Panc1 (cell line): ENCODE measurements around the gene GALNTL6.

Experiments used
- CTCF ChIP-seq: fragments of 450-650 bp; IDR thresholded peaks from 2 replicates; pipeline ENCODE4 v1.5.1; 2017; ENCODE audit warnings: mild to moderate bottlenecking
- POLR2AphosphoS5 ChIP-seq: IDR thresholded peaks from 2 replicates; pipeline ENCODE4 v1.6.1; 2012; ENCODE audit warnings: mild to moderate bottlenecking, low read depth, low read length, moderate library complexity
- SIN3A ChIP-seq: IDR thresholded peaks from 2 replicates; pipeline ENCODE4 v1.6.1; 2012; ENCODE audit warnings: low read depth, mild to moderate bottlenecking, low read length, moderate library complexity, borderline replicate concordance; ENCODE audit not compliant: insufficient read depth

DNA sequence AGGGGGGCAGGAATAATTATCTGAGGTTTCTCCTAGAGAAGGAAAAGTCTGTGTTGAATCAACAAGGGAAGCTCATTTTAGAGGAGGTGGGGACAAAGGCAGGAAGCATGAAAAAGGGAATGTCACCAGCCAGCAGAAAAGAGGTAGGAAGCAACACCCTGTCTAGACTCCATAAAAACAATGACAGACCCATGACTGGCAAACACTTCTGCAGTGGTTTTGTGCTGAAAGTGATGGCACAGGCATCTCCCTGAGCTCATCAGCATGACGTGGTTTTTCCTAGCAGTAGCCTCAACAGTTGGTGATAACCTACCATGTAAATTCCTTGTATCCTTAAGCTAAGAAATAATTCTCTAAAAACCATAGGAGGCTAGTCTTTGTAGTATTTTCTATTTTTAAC lies 1244.7 kb downstream of the GALNTL6 start:
- TF ChIP-seq CTCF (no peak), SIN3A (no peak), POLR2AphosphoS5 (no peak)
